ENCODE measurements around the gene BPNT1.
"Not testable (repeated sequence)": the region's sequence is repeated elsewhere in the genome, so short reads cannot be mapped to it uniquely, and the experiment has no call there.

Gene BPNT1

DNA sequence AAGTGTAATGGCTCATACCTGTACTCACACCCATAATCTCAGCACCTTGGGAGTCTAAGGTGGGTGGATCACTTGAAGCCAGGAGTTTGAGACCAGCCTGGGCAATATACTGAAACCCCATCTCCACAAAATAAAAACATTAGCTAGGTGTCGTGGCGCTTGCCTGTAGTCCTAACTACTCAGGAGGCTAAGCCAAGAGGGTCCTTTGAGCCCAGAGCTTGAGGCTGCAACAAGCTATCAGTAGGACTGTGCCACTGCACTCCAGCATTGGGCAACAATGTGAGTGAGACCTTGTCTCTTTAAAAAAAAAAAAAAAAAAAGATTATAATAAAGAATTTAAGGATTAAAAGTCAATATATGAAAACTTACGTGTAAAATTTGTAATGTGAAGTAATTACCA lies 11.7 kb downstream of the BPNT1 start:
- no peak for DNase-seq (ENCODE audit: low read depth, low spot score)

GRCh38 chr1:220076861-220077762 lies 12.5 kb downstream of the BPNT1 start:
- DNase-seq (ENCODE audit: low read depth, low spot score), result no peak

DNA sequence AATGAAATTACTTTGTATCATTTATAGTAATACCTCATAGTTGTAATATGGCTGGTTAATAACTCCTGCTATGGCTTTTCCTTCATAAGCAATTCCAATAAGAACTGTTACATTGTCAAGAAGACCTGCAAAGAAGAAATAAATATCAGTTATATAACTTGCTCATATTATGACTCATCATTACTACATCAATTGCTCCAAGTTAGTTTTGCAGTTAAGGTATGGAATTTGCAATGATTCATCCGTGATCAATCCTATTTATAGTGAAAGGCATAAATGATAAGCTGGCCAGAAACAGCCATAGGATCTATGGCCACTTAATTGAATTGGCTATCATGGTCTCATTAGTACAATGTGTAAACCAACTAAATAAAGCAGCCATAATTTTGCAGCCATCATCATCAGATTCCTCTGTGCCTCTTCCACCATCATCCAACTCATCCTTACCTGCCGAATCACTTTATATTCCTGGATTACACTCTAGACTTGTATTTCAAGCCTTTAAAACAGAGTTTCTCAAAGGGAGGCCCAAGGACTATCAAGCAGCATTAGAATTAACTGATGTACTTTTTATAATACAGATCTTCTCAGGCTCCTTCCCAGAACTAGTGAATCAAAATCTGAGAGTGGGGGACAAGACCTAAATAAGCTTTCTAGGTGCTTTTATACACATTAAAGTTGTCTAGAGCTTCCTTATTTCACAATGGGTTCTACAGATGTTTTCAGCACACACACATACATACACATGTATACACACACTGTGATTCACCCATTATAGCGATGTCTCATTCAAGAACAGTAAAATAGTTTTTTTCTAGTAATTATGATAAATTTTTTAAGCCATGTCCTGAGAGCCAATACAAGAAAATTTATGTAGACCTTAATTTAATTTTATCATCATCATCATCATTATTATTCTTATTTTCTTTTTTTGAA lies 22.1 kb downstream of the BPNT1 start:
- DNase-seq (ENCODE audit: low read depth, low spot score), result no peak

DNA sequence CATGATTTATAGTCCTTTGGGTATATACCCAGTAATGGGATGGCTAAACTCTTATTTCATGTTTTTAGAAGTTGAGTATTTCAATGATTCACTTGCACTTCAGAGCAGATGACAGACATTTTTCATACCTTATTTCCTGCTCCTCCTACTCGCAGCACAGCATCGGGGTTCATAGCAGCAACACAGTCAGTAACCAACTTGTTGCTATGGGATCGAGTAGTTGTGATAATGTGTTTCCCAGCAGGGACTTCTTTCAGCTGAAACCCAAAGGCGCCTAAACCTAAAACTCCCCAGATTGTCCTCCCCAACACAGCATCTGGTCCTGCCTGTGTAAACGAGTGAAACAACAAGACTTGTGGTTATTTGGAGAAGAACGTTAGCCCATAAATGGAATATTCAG lies 27.0 kb downstream of the BPNT1 start:
- no peak for DNase-seq (ENCODE audit: low read depth, low spot score)

DNA sequence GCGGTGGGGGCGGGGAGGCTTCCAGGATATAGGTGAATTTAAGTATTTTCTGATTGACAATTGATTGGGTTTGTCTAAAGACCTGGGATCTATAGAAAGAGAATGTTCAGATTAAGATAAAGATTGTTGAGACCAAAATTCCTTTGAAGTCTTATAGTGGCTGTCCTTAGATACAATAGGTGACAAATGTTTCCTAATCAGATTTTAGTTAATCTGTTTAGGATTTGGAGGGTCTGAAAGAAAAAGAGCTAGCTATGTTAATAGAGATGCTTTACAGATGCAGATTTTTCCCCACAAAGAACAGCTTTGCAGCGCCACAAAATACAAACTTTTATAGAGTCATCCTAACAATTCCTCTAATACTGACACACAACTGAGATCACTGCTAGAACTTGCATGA lies 28.7 kb downstream of the BPNT1 start:
- DNase-seq (ENCODE audit: low read depth, low spot score), result no peak

DNA sequence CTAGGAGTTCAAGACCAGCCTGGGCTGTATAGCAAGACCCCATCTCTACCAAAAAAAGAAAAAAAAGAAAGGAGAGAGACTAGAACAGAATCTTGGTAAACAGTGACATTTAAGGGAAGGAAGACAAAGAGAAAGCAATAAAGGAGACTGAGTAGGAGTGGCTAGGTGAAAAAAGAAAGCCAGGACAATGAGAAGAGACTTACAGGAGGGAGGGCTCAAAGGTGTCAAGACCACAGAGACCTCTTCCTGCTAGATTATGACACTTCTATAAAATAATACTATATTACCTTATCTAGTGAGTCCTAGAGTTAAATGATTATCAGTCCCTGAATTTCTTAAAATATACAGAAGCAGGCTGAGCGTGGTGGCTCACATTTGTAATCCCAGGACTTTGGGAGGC lies 33.2 kb downstream of the BPNT1 start:
- no peak for DNase-seq (ENCODE audit: low read depth, low spot score)

- peak; percentile 98 for DNase-seq (ENCODE audit: low read depth, low spot score)
Observed at GRCh38 chr1:220046052-220046930, 43.3 kb downstream of the BPNT1 start, which contains the start of gene EPRS1. EPRS1 (minus strand) TSS chr1:220046505; CDS start chr1:220046388, 117 bp downstream.

DNA sequence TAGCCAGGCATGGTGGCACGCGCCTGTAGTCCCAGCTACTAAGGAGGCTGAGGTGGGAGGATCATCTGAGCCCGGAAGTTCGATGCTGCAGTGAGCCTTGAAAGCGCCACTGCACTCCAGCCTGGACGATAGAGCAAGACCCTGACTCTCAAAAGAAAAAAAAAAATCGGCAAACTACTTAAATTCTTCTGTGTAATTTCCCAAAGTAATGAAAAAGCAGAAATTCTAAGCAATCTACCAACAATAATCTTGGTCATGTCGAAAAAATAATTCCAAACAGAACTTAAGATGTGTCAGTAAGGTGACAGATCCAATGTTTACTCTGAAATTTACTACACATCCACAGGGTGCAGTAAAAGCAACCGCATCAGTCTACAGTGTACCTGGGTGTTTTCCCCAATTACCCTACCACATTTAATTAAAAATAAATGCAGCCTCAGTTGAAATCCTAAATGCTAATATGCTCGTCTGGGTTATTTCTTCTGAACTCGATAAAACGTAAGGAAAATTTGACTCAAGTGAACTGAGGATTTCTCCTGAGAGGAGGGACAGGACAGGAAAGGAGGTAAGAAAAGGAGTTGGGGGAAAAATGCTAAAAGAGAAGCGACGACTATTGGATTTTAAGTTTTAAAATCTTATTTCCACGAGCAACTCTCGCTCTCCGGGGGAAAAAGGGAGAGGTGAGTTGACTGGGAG lies 44.1 kb downstream of the BPNT1 start:
- DNase-seq (ENCODE audit: low read depth, low spot score), result no peak

GRCh38 chr1:220044678-220045355 lies 44.8 kb downstream of the BPNT1 start:
- DNase-seq (ENCODE audit: low read depth, low spot score), result peak; percentile 4

GRCh38 chr1:220043646-220044045 lies 45.9 kb downstream of the BPNT1 start:
- DNase-seq (ENCODE audit: low read depth, low spot score), result no peak

DNA sequence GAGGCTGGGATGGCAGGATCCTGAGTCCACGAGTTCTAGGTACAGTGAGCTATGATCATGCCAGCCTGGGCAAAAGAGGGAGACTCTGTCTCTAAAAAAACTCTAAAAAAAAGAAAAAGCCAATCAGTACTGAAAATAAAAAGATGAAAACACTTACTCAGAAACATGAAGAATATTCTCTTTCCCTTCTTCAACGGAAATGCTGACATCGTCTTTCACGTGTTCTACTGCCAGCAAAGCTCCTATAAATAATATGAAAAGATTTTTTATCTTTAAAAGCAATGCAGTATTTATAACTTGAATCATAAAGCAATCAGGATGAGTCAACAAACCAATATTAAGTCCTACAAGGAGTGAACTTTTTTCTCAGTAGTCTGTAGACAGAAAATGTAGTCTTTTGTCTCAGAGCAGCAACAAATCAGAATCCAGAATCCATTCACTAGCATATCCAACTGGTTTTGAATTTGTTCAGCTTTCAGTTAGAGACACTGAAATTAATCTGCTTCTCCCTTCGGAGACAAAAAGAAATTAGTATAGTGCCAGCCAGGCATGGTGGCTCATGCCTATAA lies 49.5 kb downstream of the BPNT1 start:
- DNase-seq (ENCODE audit: low read depth, low spot score), result no peak

DNA sequence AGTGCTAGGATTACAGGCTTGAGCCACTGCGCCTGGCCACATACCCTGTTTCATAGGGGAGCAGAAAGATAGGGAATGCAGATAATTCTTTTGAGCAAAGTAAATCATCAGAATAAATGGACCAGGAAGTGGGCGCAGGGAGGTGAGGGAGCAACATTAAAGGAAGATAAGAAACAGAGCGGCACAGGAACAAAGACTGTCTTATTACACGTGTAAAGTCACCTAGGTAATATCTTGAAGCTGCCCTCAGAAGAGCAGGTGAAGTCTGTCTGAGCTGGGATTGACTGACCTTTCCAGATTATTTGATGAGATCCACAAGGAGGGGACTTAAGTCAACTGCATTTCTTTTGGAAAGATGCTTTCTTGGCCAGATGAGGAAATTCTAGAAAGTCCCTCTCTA lies 50.9 kb downstream of the BPNT1 start:
- no peak for DNase-seq (ENCODE audit: low read depth, low spot score)

DNA sequence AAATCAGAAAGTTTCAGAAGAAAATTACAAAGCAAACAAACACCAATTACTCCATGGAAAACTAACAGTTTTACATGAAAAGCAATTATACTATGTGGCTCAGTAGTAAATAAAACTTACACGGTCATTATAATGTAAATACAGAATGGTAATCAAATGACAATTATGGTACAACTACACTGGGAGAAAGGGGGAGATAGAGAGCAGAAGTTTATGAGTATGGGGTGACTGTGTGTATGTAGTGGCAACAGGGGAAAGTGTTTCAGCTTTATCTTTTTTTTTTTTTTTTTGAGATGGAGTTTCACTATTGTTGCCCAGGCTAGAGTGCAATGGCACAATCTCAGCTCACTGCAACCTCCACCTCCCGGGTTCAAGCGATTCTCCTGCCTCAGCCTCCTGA lies 51.8 kb downstream of the BPNT1 start:
- DNase-seq (ENCODE audit: low read depth, low spot score), result not testable (repeated sequence)

DNA sequence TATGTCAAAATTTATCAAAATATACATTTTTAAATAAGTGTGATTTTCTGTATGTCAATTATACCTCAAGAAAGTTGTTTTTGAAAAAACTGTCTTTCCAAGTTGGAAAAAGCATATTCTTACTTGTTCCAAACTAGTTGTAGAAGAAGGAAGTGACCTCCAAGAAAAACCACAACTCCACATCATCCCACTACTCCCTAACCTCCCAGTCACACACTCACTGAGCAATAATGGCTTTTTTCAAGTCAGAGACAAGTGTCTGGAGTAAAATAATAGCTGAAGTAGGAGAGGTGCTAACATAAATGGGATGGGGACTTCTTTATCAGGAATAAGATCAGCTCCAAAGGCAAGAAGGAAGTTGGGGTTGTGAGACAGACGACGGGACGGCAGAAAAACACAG lies 56.7 kb downstream of the BPNT1 start:
- no peak for DNase-seq (ENCODE audit: low read depth, low spot score)

- no peak for DNase-seq (ENCODE audit: low read depth, low spot score)
Observed at GRCh38 chr1:220031287-220031686, 58.3 kb downstream of the BPNT1 start.

- no peak for DNase-seq (ENCODE audit: low read depth, low spot score)
Observed at GRCh38 chr1:220028346-220028895, 61.2 kb downstream of the BPNT1 start.

DNA sequence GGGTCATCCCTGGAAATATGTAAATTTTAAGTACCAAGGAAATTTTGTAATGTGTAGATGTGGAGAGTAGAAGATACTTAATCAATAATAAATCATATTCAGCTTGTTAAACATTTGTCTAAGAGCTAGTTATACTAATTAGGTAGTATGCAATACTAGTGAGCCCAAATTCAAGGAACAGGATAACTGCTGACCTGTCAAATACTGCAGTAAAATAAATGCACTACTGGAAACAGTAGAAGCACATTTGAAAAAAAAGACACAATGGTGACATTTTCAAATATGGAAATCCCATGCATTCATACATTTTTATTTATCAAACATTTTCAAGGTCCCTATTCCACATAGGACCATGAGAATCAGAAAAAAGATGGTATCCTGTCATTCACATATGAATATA lies 70.5 kb downstream of the BPNT1 start:
- DNase-seq (ENCODE audit: low read depth, low spot score), result no peak

GRCh38 chr1:220013497-220013896 lies 76.1 kb downstream of the BPNT1 start:
- peak; percentile 48 for DNase-seq (ENCODE audit: low read depth, low spot score)

- peak; percentile 9 for DNase-seq (ENCODE audit: low read depth, low spot score)
Observed at GRCh38 chr1:220012259-220012658, 77.3 kb downstream of the BPNT1 start.

- DNase-seq (ENCODE audit: low read depth, low spot score), result no peak
Observed at GRCh38 chr1:220011620-220012019, 78.0 kb downstream of the BPNT1 start.
